ENCODE results near the gene SORL1. TPM values are rescaled to one million over a fixed set of nuclear protein-coding genes. Genes with fewer than 3 reads are reported as not detected.

Gene SORL1
- total RNA-seq, 1 experiment from 2014 or later: 4.9 TPM

GRCh38 chr11:121655537-121656327 lies 203.6 kb downstream of the SORL1 start:
- peak overlapping the region; percentile 90 for H3K4me2 ChIP-seq
- no peaks in the 10 kb centered on the region for H3K27me3 ChIP-seq (ENCODE audit: insufficient read depth, low read depth)
- H3K4me3 ChIP-seq: peak overlapping the region; percentile 60
- H2AFZ ChIP-seq: peak overlapping the region; percentile 97
- peak; percentile 58 to 81 for DNase-seq
- H3K79me2 ChIP-seq (ENCODE audit: low read depth): no peaks in the 10 kb centered on the region
- H3K4me1 ChIP-seq (replicated peaks; ENCODE audit: insufficient read depth): peaks cover 11% of the 10 kb centered on the region; the same call in 1 of the 2 replicates
- peak overlapping the region; percentile 52 for H3K27ac ChIP-seq
- H3K9me3 ChIP-seq (ENCODE audit: insufficient read depth, low read depth): no peaks in the 10 kb centered on the region
- H3K9me2 ChIP-seq (ENCODE audit: insufficient read depth): no peaks in the 10 kb centered on the region
- POLR2A ChIA-PET (ENCODE audit: unreplicated experiment): no interaction called here
- CTCF ChIA-PET: no interaction called here
- H3F3A ChIP-seq (ENCODE audit: insufficient read depth, low read depth): no peaks in the 10 kb centered on the region
- no peaks in the 10 kb centered on the region for H3K36me3 ChIP-seq (ENCODE audit: low read depth)
- no TSS peak for BruUV-seq (replicated peaks)
- H4K20me1 ChIP-seq (ENCODE audit: insufficient read depth): no peaks in the 10 kb centered on the region
- TF ChIP-seq, protein P1, sequence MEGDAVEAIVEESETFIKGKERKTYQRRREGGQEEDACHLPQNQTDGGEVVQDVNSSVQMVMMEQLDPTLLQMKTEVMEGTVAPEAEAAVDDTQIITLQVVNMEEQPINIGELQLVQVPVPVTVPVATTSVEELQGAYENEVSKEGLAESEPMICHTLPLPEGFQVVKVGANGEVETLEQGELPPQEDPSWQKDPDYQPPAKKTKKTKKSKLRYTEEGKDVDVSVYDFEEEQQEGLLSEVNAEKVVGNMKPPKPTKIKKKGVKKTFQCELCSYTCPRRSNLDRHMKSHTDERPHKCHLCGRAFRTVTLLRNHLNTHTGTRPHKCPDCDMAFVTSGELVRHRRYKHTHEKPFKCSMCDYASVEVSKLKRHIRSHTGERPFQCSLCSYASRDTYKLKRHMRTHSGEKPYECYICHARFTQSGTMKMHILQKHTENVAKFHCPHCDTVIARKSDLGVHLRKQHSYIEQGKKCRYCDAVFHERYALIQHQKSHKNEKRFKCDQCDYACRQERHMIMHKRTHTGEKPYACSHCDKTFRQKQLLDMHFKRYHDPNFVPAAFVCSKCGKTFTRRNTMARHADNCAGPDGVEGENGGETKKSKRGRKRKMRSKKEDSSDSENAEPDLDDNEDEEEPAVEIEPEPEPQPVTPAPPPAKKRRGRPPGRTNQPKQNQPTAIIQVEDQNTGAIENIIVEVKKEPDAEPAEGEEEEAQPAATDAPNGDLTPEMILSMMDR (conservative IDR thresholded peaks at IDR 0.05): peak; percentile 94
- no peak for TF ChIP-seq EZH2 (IDR thresholded peaks at IDR 0.05; ENCODE audit: low read depth)
- intact Hi-C loops (cut with micrococcal nuclease; ENCODE audit: unreplicated experiment): loop anchor here (1.0 to 10.0 kb wide), 6 partner anchors 41 to 1129 kb away; no protein-coding TSS in a partner anchor

- intact Hi-C loops (cut with micrococcal nuclease; ENCODE audit: unreplicated experiment): loop anchor here (1.0 to 10.0 kb wide), 4 partner anchors 478 to 1128 kb away; no protein-coding TSS in a partner anchor
- Histone ChIP-seq H3K4me1 (replicated peaks; ENCODE audit: insufficient read depth) (peaks cover 11% of the 10 kb centered on the region; the same call in 1 of the 2 replicates), H3K4me2 (peak overlapping the region; percentile 90), H2AFZ (peak overlapping the region; percentile 97), H3K27ac (no peak overlapping the region), H3K36me3 (ENCODE audit: low read depth) (no peaks in the 10 kb centered on the region), H3K79me2 (ENCODE audit: low read depth) (no peaks in the 10 kb centered on the region), H3K9me3 (ENCODE audit: insufficient read depth, low read depth) (no peaks in the 10 kb centered on the region), H3K9me2 (ENCODE audit: insufficient read depth) (no peaks in the 10 kb centered on the region), H4K20me1 (ENCODE audit: insufficient read depth) (no peaks in the 10 kb centered on the region), H3K4me3 (peak overlapping the region; percentile 60; the same call in 1 of the 2 replicates), H3F3A (ENCODE audit: insufficient read depth, low read depth) (no peaks in the 10 kb centered on the region), H3K27me3 (ENCODE audit: insufficient read depth, low read depth) (no peaks in the 10 kb centered on the region)
- no peak for DNase-seq
- TF ChIP-seq, protein P1 (conservative IDR thresholded peaks at IDR 0.05): no peak; the same call in 1 of the 2 replicates
- TF ChIP-seq EZH2 (IDR thresholded peaks at IDR 0.05; ENCODE audit: low read depth): no peak
- BruUV-seq (replicated peaks): no TSS peak
- POLR2A ChIA-PET (ENCODE audit: unreplicated experiment): no interaction called here
- CTCF ChIA-PET: no interaction called here
Measured at GRCh38 chr11:121656328-121657090, 204.4 kb downstream of the SORL1 start.

DNA sequence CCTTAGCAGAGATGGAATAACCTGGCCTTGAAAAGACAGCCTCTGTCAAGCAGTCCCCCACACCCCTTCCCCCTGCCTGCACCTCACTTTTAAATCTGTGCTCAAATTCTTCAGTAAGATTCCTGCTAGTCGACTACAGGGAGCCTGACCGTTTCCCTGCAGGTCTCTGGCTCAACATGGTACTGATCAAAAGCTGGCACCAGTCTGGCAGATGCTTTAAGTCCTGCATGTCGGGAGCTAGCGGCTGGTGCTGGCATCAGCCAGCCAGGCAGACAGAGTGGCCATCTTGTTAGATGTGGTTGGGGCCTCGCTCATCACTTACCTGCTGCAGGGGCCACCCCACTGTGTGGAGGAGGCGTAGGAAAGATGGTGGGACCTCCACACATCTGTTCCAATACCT lies 205.0 kb downstream of the SORL1 start:
- intact Hi-C loops (cut with micrococcal nuclease; ENCODE audit: unreplicated experiment): loop anchor here (10.0 kb wide), 2 partner anchors 478 to 1128 kb away; no protein-coding TSS in a partner anchor
- Histone ChIP-seq H3F3A (ENCODE audit: insufficient read depth, low read depth) (no peaks in the 10 kb centered on the region), H3K9me3 (ENCODE audit: insufficient read depth, low read depth) (no peaks in the 10 kb centered on the region), H3K9me2 (ENCODE audit: insufficient read depth) (no peaks in the 10 kb centered on the region), H3K36me3 (ENCODE audit: low read depth) (no peaks in the 10 kb centered on the region), H4K20me1 (ENCODE audit: insufficient read depth) (no peaks in the 10 kb centered on the region), H3K27ac (no peak overlapping the region), H3K4me3 (no peak overlapping the region), H2AFZ (no peak overlapping the region), H3K4me2 (no peak overlapping the region), H3K27me3 (ENCODE audit: insufficient read depth, low read depth) (no peaks in the 10 kb centered on the region), H3K4me1 (replicated peaks; ENCODE audit: insufficient read depth) (peaks cover 11% of the 10 kb centered on the region; the same call in 1 of the 2 replicates), H3K79me2 (ENCODE audit: low read depth) (no peaks in the 10 kb centered on the region)
- CTCF ChIA-PET: no interaction called here
- TF ChIP-seq, protein P1 (conservative IDR thresholded peaks at IDR 0.05): no peak
- TF ChIP-seq EZH2 (IDR thresholded peaks at IDR 0.05; ENCODE audit: low read depth): no peak
- no TSS peak for BruUV-seq (replicated peaks)
- POLR2A ChIA-PET (ENCODE audit: unreplicated experiment): no interaction called here
- DNase-seq: no peak
